HG02759 (cell line): ENCODE measurements around the gene KRTAP10-12.

Experiments used
- ATAC-seq: cut with Tn5 transposase; IDR thresholded peaks from one replicate; pipeline ENCODE4 v1.9.1; 2021; ENCODE audit warnings: mild to moderate bottlenecking, moderate library complexity; ENCODE audit not compliant: unreplicated experiment

KRTAP10-12 gene

DNA sequence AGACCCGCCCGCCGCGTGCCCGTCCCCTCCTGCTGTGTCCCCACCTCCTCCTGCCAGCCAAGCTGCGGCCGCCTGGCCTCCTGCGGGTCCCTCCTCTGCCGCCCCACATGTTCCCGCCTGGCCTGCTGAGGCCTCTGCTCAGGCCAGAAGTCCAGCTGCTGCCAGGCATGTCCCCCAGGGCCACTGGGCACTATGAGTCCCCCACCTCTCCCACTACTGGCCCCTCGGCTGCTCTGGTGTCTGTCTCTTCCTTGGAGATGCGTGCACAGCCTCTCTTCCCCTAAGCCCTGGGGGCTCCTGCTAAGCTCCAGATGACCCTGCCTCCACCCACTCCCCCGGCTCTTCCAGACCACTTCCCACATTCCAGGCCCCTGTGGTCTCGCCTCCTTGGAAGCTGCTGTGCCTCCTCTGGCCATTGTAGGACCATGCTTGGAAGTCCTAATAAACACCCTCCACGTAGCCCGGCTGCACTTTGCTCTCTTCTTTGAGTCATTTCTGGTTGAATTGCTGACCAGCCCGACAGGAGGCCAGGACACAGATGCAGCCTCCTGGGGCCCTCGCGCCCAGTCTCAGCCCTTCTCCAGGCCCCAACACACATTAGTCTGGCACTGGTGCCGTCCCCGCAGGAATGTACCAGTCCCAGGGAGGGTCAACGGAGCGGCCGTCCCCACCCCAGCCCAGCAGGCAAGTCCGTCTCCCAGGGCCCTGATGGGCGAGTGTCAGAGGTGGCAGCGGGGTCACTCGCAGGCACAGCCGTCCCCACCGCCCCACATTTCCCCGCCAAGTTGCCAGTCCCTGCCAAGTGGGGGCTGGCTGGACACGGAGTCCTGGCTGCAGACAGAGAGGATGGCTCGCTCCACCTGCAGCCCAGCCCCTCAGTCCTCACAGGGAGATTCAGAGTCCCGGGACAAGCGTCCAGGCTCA, 1.1 kb downstream of the KRTAP10-12 start:
- ATAC-seq: no peak

DNA sequence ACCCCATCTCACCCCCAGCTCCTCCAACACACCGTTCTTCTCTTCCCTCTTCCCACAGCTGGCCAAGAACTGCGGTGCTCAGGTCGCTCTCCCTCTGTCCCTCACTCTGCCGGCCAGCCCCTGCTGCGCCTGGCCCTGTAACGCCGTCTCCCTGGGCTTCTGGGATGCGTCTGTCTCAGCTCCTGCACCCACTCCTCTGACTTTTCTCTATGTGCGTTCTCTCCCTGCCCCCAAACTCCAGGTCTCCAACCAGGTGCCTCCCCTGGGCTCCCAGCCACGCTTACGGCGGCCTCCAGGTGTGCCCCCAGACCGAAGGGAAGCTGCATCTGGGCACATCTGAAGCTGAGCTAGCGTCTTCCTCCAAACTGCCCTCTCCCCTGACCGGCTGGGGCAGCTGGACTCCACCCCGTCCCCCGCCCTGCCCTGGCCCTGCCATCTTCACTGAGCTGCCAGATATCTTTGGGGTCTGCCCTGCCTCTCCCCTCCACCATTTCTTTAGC, 2.6 kb downstream of the KRTAP10-12 start:
- no peak for ATAC-seq

DNA sequence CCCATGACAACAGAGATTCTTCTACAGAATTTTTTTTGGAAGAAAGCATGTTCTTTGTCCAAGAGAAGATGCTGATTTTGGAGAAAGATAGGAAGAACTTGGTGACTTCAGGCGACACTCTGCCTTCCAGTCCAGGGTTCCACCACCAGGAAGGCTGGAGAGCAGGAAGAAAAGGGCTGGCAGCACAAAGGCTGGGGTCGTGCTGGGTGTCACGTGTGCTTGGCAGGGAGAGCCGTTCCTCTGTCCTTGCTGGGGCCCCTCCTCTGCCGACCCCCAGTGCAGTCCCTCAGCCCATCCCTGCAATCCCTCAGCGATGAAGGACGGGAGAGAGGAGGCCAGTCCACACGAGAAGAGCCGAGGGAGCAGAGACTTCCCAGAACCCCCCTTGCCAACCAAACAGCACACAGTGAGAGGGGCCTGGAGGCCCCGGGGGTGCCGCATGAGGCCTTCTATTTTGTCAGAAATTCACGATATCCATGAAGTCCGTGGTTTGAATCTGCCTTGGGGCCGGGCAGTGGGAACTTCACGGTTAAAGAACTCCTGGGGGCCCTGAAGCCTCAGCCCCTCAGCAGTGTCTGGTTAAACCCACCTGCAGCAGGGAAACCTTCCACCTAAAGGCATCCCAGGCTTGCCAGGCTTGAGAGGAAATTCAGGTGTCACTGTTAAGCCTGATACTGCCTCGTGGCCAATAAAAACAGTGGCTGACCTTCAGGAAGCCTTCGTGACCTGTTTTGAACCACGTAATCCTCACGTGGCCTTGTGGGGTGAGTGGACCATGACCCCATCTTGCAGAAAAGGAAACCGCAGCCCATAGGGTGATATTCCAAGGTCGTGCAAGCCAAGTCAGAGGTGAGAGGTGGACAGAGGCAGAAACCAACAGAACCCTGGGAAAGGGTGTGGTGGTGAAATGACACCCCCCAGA, 3.4 kb downstream of the KRTAP10-12 start:
- ATAC-seq: no peak

DNA sequence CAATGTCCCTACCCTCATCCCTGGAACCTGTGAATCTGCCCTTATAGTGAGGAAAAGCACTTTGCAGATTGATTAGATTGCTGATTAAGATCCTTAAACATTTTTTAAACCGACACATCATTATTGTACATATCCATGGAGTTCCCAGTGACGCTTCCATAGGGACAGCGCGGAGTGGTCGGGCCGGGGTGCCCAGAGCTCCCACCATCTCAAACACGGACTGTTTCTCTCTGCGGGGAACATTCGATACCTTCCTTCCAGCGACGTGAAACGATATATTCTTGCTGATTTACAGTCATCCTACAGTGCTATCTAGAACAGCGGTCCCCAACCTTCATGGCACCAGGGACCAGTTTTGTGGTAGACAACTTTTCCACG, 4.0 kb downstream of the KRTAP10-12 start:
- ATAC-seq: no peak

DNA sequence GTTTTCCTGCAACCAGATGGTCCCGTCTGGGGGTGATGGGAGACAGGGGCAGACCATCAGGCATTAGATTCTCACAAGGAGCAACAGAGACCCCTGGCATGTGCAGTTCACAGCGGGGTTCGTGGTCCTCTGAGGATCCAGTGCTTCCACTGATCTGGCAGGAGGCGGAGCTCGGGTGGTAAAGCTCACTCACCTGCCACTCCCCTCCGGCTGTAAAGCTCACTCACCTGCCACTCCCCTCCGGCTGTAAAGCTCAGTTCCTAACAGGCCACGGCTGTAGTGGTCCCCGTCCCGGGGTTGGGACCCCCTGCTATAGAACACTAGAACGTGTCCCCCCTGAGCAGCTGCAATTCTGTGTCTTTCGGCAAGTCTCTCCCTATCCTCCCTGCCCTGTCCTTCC, 4.6 kb downstream of the KRTAP10-12 start:
- ATAC-seq: no peak

DNA sequence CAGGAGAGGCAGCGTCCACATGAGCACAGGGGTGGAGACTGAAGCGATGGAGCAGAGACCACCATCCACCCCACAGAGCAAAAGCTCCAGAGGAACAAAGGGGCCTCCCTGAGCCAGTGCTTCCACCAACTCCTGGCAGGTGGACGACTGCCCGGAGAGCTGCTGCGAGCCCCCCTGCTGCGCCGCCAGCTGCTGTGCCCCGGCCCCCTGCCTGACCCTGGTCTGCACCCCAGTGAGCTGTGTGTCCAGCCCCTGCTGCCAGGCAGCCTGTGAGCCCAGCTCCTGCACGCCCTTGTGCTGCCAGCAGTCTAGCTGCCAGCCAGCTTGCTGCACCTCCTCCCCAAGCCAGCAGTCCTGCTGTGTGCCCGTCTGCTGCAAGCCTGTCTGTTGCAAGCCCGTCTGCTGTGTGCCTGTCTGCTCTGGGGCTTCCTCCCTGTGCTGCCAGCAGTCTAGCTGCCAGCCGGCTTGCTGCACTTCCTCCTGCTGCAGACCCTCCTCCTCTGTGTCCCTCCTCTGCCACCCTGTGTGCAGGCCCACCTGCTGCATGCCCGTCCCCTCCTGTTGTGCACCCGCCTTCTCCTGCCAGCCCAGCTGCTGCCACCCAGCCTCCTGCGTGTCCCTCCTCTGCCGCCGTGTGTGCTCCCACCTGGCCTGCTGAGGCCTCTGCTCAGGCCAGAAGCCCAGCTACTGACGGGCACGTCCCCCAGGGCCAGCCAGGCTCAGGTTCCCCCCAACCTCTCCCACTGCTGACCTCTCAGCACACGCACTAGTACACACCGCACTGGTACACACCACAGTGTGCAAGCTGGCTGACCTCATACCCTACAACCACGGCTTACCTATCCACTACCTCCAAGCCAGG, 5.4 kb downstream of the KRTAP10-12 start:
- ATAC-seq: no peak

DNA sequence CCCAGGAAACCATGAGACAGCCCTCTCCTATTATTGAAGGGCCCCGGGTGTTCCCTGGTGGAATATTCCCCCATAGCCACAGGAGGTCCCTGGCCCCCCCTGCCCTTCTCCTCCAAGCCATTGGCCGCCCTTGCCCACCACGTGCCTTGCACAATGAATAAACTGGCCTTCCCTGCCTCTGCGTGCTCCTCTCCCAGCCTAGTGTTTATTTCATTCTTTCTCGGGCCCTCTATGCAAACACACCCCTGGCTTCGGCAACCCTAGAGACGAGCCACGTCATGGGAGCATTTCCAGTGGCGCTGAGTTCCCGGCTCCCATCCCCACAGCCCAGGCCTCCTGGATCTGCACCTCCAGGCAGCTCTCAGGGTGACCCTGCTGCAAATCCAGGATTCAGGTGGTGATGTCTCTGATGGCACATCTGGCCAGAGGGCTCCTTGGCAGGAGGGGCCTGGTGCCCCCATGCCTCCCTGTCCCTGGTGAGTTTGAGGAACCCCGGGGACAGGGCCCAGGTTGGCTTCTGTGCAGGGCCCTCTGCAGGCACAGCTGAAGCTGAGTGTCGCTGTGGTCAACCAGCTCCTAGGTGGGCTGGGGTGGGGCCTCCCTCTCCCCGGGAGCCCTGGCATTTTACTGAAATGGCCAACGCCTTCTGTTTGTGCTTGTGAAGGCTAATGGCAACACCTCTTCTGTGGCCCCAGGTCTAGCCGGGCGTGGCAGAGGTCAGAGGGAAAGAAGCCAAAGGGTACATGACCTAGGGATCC, 6.2 kb downstream of the KRTAP10-12 start:
- ATAC-seq: no peak

DNA sequence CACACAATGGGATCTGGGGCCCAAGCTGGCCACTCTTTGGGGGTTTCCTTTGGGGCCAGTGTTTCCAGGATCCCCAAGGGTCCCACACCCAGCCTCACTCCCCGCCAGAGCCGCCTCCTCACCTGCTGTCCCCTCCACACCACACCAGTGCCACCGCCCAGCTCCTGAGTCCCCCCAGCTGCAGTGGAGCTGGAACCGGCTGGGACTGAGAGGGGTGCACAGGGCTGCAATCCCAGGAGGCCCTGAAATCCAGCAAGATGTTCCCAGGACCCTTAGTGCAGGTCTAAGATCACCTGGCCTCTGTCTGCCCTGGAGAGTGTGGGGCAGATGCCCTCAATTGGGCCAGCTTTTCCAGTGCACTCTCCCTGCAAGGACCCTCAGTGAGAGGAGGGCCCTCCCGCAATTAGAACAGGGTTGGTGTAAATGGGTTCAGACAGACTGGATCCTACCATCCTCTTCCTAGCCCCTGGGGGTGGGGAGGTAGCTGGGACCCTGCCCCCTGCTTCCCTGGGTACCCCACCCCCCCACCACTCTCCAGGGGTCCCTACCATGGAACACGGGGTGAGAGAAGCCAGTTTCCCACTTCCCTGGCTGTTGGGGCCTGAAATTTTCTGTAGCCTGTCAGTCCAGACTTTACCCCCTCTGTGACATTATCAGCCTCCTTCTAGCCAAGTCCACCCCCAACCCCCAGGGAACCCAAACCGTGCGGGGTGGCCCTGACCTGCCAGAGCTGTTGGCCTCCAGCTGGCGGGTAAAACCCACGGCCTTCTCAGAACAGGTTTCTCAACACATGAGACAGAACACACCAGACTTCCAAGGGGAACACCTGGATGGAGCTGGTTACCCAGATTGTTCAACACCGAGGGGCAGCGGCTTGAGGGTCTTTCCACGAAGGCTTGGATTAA, 7.0 kb downstream of the KRTAP10-12 start:
- ATAC-seq: no peak

DNA sequence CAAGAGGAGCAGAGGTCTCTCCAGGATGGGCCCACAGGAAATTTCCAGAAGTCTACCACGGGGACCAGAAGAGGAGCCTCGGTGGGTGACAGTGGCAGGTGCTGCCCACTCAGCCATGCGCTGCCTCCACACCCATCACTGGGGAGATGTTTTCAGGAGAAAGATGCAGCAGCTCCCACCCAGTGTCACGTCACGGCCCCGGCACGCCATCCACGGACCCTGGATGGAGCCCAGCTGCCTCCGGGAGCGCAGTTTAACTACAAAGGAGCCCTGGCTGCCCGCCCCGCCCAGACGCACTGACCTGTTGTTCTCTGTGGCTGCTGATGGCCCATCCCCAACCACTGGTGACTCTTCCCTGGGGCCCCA, 7.6 kb downstream of the KRTAP10-12 start:
- ATAC-seq: no peak

DNA sequence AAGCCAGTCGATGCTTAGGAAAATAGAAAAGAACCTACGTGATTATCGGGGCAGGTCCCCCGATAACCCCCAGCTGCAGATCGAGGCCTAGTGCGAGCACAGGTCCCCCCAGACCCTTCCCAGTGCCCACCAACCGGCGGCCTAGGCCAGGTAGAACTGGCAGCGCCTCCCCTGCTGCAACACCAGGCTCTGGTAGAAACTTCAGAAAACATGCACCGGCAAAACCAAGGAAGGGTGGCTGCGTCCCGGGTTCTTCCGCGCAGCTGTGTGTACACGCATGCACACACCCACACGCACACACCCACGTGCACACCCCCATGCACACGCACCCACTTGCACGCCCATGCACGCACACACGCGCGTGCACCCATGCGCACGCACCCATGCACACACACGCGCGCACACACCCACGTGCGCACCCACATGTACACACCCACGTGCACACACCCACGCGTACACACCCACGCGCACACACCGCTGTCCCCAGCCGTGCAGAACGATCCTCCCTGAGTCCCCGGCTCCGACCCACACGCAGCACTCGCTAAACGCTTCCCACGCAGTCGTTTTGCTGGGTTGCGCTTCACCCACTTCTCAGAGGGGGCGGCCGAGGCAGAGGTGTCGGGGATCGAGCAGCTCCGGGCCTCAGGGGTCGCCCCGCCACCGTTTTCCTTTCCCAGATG, 9.2 kb downstream of the KRTAP10-12 start:
- no peak for ATAC-seq

DNA sequence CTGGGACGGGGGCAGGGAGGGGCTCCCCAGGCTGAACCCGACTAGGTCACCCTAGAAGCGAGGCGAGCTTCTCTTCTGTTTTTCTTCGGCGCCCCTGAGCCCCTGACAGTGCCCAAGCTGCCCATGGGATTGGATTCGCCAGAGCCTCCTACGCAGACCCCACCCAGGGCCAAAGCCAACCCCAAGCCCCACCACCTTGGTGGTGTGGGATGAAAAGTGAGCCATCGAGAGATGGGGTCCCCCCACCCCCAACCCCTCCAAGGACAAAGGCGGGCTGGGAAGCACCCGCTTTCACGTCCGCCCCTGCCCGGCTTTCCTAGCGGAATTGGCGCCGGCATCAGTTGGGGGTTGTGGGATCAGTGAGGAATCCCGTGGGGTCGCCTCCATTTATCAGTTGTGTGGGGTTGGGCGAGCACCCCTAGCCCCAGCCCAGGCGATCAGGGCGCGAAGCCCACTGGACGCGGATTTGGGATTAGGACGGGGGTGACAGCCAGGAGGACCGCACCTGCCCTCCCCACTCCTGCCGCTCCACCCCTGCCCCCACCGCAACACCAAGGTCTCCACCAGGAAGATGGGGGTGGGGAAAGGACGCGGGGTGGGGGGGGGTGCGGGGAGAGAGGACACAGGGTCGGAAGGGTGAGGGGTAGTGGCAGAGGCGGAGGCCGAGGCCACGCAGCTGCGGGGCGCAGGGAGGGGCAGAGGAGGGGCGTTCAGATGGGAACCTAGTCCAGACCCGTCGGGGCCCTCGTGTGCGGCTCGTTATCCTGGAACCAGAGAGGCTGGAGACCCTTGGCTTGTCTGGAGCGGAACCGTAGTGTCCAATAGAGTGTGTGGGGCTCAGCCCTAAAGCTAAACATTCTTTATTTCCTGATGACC, 10.0 kb downstream of the KRTAP10-12 start:
- no peak for ATAC-seq

DNA sequence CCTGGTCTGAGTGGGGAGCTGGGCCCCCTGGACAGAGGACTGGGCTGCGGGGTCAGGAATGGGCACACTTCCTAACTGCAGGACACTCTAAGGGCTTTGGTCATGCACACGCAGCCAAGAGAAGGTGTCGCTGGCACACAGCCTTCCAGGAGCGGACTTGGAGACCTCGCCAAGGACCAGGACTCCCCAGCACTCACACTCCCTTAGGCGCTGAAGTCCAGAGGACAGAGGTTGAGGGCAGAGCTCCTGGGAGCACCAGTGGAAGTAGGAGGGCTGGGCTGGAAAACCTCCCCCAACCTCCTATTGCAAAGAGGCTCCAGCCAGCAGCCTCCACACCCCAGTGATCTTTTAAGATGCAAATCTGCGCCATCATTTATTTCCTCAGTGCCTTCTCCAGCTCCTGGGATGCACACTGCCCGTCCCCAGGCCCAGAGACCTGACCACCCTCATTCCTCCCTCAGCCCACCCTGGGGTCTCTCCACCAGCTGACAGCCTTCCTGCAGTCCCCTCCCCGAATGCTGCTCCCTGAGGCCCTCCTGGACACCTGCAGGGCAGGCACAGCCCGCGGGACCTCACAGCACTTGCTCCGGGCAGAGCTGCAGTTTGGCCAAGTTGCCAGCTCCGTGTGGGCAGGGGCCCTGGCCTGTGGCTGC, 11.4 kb downstream of the KRTAP10-12 start:
- ATAC-seq: no peak

DNA sequence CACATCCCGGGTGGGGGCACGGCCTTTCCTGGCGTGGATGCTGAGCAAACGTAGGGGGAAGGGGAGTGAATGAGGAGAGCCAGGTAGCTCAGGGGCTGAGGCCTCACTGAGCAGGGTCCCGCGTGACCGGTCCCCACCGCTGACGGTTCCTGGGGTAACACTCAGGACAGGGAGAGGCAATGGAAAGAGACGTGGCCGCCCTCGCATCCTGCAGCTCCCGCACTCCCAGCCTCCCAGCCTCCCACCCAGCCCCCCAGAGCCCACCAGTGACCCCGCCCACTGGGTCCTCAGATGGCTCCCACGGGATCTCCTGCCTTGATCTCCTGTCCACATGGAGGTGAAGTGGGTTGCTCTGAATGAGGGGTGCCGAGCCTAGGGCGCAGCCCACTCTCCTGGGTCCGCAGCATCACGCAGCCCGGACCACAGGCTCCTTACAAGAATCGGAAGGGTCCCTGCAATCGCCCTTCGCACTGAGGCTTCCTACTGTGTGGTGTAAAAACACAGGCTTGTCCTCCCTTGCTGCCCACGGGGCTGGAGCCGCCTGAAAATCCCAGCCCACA, 12.0 kb downstream of the KRTAP10-12 start:
- no peak for ATAC-seq

DNA sequence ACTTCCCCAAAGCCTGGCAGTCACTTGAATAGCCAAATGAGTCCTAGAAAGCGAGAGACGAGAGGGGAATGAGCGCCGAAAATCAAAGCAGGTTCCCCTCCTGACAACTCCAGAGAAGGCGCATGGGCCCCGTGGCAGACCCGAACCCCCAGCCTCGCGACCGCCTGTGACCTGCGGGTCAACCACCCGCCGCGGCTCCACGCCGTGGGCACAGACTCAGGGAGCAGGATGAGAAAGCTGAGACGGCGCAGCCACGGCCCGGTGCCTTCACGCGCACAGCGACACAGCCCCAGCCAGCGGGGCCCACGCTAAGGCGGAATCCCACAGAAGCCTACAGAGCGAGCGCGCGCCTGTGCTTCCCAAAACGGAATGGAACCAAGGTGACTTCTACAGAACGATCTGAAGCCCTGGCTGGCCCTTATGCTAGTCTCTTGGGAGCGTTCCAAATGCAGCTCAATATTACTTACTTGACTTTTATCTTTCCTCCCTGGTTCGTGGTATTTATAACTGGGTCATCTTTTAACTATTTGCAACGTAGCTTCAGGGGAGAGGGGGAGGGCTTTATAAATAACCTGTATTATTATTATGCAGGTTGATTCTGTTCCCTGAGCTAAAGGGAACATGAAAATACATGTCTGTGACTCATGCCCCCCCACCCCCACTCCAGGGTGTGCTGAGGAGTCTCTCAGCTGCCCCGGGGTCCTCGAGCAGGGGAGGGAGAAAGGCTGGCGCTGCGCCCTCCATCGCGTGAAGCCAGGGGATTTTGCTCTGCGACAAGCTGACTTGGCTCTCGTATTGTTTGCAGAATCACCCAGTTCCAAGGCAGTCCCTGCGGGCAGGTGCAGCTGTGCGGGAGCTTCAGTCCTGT, 12.7 kb downstream of the KRTAP10-12 start:
- ATAC-seq: no peak

DNA sequence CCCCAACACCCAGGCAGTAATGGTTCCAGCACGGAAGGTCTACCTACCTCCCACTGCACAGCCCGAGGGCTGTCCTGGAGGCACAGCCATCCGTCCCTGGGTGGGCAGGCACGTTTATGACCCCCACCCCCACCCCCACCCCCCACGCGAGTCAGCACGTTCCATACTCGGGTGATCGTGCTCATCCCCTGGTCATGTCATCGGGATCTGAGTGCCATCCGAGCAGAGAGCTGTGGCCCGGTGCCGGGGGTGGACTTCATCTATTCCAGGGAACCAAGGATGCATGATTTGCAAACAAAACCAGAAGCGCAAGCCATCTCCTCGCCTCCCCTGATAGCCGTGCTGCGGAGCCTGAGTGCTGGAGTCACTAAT, 13.3 kb downstream of the KRTAP10-12 start:
- ATAC-seq: no peak
